HG02870 (cell line): ENCODE measurements around the gene DENND4B.
"Not testable (repeated sequence)": the region's sequence is repeated elsewhere in the genome, so short reads cannot be mapped to it uniquely, and the experiment has no call there.

Source experiments
- ATAC-seq: cut with Tn5 transposase; IDR thresholded peaks from one replicate; pipeline ENCODE4 v1.9.1; 2021; ENCODE audit warnings: mild to moderate bottlenecking, moderate library complexity; ENCODE audit not compliant: unreplicated experiment

The DENND4B gene

GRCh38 chr1:153891042-153891441 is 55.5 kb downstream of the DENND4B start:
- not testable (repeated sequence) for ATAC-seq

- no peak for ATAC-seq
Measured at GRCh38 chr1:153888533-153888932, 58.0 kb downstream of the DENND4B start.

- no peak for ATAC-seq
Measured at GRCh38 chr1:153886127-153886526, 60.4 kb downstream of the DENND4B start.

- no peak for ATAC-seq
Measured at GRCh38 chr1:153883223-153883622, 63.3 kb downstream of the DENND4B start.

- no peak for ATAC-seq
Measured at GRCh38 chr1:153882296-153882912, 64.1 kb downstream of the DENND4B start.

- no peak for ATAC-seq
Measured at GRCh38 chr1:153881751-153882150, 64.8 kb downstream of the DENND4B start.

- no peak for ATAC-seq
Measured at GRCh38 chr1:153880962-153881361, 65.6 kb downstream of the DENND4B start.

- ATAC-seq: no peak
Measured at GRCh38 chr1:153880024-153880423, 66.5 kb downstream of the DENND4B start.
